ENCODE results near the gene SDCCAG8.

DNA sequence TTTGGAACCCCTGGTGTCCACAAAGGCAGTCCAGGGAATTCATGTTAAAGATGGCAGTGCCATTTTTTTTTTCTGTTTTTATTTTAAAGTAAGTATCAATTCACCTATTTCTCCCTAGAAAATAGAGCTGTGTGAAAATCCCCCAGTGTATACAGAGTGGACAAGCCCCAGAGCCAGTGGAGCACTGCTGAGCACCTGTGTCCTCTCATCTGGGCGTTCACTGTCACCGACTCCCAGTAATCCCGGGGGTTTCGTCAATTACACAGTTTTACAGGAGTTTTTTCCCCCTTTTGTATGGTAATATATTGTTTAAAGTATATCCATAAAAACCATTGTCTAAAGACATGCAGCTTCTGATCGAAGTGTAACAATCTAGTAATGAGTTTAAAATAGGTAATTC is 175.8 kb downstream of the SDCCAG8 start:
- no peak for TF ChIP-seq EZH2 (IDR thresholded peaks at IDR 0.05; ENCODE audit: low read length, unreplicated experiment)
- TF ChIP-seq, protein P1, sequence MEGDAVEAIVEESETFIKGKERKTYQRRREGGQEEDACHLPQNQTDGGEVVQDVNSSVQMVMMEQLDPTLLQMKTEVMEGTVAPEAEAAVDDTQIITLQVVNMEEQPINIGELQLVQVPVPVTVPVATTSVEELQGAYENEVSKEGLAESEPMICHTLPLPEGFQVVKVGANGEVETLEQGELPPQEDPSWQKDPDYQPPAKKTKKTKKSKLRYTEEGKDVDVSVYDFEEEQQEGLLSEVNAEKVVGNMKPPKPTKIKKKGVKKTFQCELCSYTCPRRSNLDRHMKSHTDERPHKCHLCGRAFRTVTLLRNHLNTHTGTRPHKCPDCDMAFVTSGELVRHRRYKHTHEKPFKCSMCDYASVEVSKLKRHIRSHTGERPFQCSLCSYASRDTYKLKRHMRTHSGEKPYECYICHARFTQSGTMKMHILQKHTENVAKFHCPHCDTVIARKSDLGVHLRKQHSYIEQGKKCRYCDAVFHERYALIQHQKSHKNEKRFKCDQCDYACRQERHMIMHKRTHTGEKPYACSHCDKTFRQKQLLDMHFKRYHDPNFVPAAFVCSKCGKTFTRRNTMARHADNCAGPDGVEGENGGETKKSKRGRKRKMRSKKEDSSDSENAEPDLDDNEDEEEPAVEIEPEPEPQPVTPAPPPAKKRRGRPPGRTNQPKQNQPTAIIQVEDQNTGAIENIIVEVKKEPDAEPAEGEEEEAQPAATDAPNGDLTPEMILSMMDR (conservative IDR thresholded peaks at IDR 0.05; ENCODE audit: low read depth, low read length), result no peak
